Measurements from ENCODE around the gene CRLF1.
A peak's percentile ranks its signal among the peaks of the same experiment; 100 is the strongest.
"Not testable (repeated sequence)": the region's sequence is repeated elsewhere in the genome, so short reads cannot be mapped to it uniquely, and the experiment has no call there.

CRLF1 gene

GRCh38 chr19:18597809-18598660 is 8.6 kb downstream of the CRLF1 start:
- FAIRE-seq, result no peak
- DNase-seq (ENCODE audit: insufficient read length, low spot score), result no peak
- TF ChIP-seq POLR2A (IDR thresholded peaks at IDR 0.05; ENCODE audit: low read depth, low read length), result no peak

DNA sequence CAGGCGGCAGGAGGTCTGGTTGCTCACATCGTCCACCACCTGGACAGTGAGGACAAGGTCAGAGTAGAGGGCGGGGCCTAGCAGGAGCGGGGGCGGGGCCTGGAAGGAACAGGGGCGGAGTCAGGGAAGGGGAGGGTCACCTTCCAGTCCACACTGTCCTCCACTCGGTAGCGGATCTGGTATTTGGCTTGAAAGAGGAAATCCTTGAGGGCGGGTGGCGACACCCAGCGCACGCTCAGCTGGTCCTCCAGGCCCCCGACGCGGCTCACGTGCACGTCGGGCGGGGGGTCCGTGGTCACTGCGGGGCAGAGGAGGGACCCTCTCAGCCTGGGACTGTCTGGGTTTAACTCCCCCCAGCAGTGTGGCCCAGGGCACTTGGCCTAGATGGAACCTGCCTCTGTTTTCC is 9.8 kb downstream of the CRLF1 start:
- DNase-seq (ENCODE audit: insufficient read length, low spot score), result peak; percentile 76
- TF ChIP-seq POLR2A (IDR thresholded peaks at IDR 0.05; ENCODE audit: low read depth, low read length), result no peak
- no peak for FAIRE-seq

DNA sequence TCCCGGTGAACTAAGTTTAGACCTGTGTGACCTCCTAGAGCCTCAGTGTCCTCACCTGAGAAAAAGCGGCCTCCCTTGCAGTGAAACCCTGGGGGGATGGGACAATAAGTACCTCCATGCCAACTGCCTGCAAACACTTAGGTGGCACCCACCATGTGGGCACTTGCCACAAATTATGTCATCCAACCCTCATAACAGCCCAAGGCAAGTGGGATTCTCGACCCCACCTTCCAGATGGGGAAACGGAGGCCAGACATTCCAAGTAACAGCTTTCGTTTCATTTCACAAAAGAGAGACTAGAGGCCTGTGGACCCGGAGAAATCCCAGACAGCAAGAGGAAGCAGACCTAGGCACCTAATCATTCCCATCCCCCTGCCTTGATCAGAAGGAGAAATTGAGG is 11.1 kb downstream of the CRLF1 start:
- no peak for TF ChIP-seq POLR2A (IDR thresholded peaks at IDR 0.05; ENCODE audit: low read depth, low read length)
- no peak for FAIRE-seq
- DNase-seq (ENCODE audit: insufficient read length, low spot score), result no peak

DNA sequence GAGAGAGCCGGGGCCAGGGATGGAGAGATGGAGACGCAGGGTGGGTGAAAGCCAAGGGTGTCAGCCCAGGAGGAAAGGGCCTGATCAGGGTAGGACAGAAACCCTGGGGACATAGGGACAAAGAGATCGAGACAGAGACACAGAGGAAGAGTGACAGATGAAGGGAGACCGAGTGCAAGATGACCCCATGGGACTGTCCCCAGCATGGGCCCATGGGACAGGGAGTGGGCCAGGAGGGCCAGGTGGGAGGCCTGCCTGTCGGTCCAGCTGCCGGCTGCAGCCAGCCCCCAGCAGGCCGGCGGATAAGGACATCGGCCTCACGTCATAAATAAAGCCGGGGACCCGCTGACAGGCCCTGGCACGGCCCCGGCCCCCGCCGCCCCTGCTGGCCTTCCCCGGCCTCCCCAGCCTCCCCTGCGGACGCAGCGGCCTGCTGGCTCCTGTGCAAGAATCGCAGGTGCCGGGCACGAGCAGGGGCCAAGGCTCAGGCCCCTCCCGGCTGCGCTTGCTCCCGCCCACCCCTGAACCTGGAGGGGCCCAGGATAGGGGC is 11.7 kb downstream of the CRLF1 start:
- FAIRE-seq (no peak), DNase-seq (ENCODE audit: insufficient read length, low spot score) (no peak)
- TF ChIP-seq POLR2A (IDR thresholded peaks at IDR 0.05; ENCODE audit: low read depth, low read length), result no peak

DNA sequence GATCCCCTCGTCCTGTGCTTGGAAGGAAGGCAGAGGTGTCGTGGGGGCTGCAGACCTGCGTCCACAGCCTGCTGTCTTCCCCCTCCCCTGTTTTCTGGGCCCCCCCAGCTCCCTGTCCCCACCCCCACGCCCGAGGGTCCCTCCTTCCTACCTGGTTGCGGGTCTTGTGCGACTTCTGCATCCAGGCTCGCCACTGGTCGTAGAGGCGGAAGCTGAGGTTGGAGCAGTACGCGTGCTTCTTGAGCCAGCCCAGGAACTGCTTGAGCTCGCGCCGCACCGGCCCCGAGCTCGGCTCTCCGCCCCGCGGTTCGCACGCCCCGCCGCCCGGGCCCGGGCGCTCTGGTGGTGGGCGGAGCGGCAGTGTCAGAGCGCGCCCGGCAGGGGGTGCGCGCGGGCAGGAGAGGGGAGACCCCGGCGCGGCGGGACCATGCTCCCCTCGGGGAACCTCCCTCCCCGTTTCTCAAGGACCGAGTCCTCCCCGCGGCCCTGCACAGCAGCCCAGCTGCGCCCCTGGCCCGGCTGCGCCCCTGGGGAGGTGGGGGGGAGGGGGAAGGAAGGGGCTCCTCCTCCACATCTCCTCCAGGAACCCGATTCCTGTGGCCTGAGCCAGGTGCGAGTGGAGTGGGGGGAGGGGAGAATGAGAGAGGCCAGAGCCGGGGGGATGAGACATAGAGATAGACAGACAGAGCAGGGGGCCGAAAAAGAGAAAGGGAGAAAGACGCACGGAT is 12.3 kb downstream of the CRLF1 start:
- DNase-seq (ENCODE audit: insufficient read length, low spot score), result no peak
- FAIRE-seq, result no peak
- no peak for TF ChIP-seq POLR2A (IDR thresholded peaks at IDR 0.05; ENCODE audit: low read depth, low read length)

GRCh38 chr19:18593367-18594095 is 13.1 kb downstream of the CRLF1 start:
- no peak for TF ChIP-seq POLR2A (IDR thresholded peaks at IDR 0.05; ENCODE audit: low read depth, low read length)
- no peak for DNase-seq (ENCODE audit: insufficient read length, low spot score)
- no peak for FAIRE-seq

DNA sequence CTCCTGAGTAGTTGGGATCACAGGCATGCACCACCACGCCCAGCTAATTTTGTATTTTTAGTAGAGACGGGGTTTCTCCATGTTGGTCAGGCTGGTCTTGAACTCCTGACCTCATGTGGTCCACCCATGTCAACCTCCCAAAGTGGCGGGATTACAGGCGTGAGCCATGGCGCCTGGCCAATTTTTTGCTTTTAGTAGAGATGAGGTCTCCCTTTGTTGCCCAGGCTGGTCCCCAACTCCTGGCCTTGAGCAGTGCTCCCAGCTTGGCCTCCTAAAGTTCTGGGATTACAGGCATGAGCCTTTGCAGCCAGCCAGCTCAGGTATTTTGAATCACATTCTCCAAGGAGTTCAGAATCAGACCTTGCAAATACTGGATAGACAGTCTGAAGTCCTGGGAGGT is 13.9 kb downstream of the CRLF1 start:
- FAIRE-seq, result not testable (repeated sequence)

GRCh38 chr19:18591735-18592385 is 14.7 kb downstream of the CRLF1 start:
- FAIRE-seq (no peak), DNase-seq (ENCODE audit: insufficient read length, low spot score) (no peak)
- no peak for TF ChIP-seq POLR2A (IDR thresholded peaks at IDR 0.05; ENCODE audit: low read depth, low read length)

More for the DNA sequence above, 13.9 kb downstream of the CRLF1 start:
- not testable (repeated sequence) for DNase-seq (ENCODE audit: insufficient read length, low spot score)

DNA sequence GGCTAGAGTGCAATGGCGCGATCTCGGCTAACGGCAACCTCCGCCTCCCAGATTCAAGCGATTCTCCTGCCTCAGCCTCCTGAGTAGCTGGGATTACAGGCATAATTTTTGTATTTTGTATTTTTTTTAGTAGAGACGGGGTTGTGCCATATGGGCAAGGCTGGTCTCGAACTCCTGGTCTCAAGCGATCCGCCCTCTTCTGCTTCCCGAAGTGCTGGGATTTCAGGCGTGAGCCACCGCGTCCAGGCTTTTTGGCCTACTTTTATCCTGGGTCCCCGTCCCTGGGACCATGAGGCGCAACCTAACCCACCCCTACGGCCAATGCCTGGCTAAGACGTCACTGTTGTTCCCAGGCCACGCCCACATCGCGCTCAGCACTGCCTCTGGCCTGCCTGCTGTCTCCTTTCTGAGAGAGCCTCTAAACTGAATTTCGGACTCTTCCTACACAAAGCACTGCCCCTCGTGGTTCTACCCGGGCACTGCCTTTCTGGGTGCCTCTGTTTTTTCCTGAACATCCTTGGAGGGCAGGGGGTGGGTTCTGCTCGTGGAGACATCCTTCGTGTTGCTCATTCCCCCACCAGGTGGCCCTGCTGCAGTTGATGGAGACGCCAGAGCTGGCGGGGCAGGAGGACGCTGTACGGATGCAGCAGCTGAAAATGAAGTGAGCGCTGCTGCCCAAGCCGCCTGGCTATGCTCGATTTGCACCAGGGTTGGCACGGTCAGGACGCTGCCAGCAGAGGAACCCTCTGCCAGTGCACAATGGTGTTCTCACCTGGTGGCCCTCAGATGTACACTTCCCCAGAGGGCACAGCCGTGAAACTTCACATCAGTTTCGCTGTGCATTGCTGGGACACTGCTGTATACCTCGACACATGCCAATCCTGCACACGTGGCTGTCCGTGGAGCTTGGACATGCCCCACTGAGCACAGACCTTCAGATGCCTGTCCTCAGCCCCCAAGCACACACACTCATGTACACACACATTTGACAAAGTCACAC is 16.0 kb downstream of the CRLF1 start:
- FAIRE-seq, result no peak
- DNase-seq (ENCODE audit: insufficient read length, low spot score), result no peak
- TF ChIP-seq POLR2A (IDR thresholded peaks at IDR 0.05; ENCODE audit: low read depth, low read length), result no peak

- DNase-seq (ENCODE audit: insufficient read length, low spot score) (no peak), FAIRE-seq (no peak)
- no peak for TF ChIP-seq POLR2A (IDR thresholded peaks at IDR 0.05; ENCODE audit: low read depth, low read length)
Measured at GRCh38 chr19:18589380-18590272, 17.0 kb downstream of the CRLF1 start.

DNA sequence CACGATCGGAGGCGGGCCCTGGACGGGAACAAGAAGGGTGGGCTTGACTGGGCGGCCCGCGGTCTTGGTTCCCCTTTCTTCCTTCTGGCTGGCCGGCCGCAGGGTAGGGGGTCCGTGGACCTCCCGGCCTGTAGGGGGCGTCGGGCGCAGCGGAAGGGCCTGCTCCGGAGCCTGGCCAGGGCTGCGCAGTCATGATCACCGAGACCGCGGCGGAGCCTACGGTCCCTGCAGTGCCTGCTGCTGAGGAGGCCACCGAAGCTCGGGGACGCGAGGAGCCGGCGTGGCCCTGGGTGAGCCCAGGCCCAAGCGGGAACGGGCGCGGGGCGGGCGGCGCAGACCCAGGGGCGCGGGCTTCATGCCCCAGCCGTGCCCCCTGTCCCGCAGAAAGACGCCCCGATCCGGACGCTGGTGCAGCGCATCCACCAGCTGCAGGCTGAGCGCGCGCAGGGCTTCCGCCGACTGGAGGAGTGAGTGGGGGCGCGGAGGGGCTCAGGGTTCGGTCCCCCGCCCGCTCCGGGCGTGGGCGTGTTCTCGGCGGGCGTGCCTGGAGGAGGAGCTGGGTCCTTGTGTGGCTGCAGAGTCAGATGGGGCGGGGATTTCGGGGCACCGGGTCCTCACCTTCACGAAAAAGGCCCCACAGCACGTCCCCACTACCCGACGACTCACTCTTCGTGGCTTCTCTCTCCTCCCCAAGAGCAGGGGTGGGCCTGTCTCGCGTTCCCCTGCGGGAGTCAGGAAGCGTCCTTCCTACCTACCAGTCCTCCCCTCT is 17.8 kb downstream of the CRLF1 start, which contains the start of gene REX1BD:
Gene REX1BD (plus strand): TSS at position 188 of the 769 bp plus-strand sequence. CDS start 4 bp downstream, at position 192.
- no peak for FAIRE-seq
- TF ChIP-seq POLR2A (IDR thresholded peaks at IDR 0.05; ENCODE audit: low read depth, low read length), result peak; percentile 79
- DNase-seq (ENCODE audit: insufficient read length, low spot score), result peak; percentile 78
